Measurements from ENCODE around the gene TCHP.
"Not testable (repeated sequence)": the region's sequence is repeated elsewhere in the genome, so short reads cannot be mapped to it uniquely, and the experiment has no call there.

The TCHP gene

GRCh38 chr12:109899783-109900751 lies at the start of gene TCHP:
TCHP (plus strand) TSS chr12:109900274; CDS start chr12:109903027, 2,753 bp downstream.
- peak; percentile 84 for DNase-seq (ENCODE audit: low spot score)
- FAIRE-seq = no peak

- not testable (repeated sequence) for DNase-seq (ENCODE audit: low spot score); FAIRE-seq
Measured at GRCh38 chr12:109850518-109850917, 49.6 kb upstream of the TCHP start.

GRCh38 chr12:109855377-109855776 lies 44.7 kb upstream of the TCHP start:
- DNase-seq (ENCODE audit: low spot score) (no peak), FAIRE-seq (no peak)

GRCh38 chr12:109857715-109858114 lies 42.4 kb upstream of the TCHP start:
- FAIRE-seq (no peak), DNase-seq (ENCODE audit: low spot score) (no peak)

GRCh38 chr12:109858764-109859163 lies 41.3 kb upstream of the TCHP start:
- no peak for DNase-seq (ENCODE audit: low spot score)

GRCh38 chr12:109860977-109861376 lies 39.1 kb upstream of the TCHP start:
- no peak for DNase-seq (ENCODE audit: low spot score)

More at GRCh38 chr12:109858764-109859163, 41.3 kb upstream of the TCHP start:
- FAIRE-seq = no peak

GRCh38 chr12:109861689-109862314 lies 38.3 kb upstream of the TCHP start:
- DNase-seq (ENCODE audit: low spot score) (no peak), FAIRE-seq (no peak)

More at GRCh38 chr12:109860977-109861376, 39.1 kb upstream of the TCHP start:
- FAIRE-seq = no peak

GRCh38 chr12:109862491-109862890 lies 37.6 kb upstream of the TCHP start:
- not testable (repeated sequence) for FAIRE-seq

GRCh38 chr12:109863847-109864712 lies 36.0 kb upstream of the TCHP start:
- FAIRE-seq (no peak), DNase-seq (ENCODE audit: low spot score) (no peak)

More at GRCh38 chr12:109862491-109862890, 37.6 kb upstream of the TCHP start:
- DNase-seq (ENCODE audit: low spot score) = not testable (repeated sequence)

- no peak for DNase-seq (ENCODE audit: low spot score)
- FAIRE-seq = no peak
Measured at GRCh38 chr12:109864916-109865315, 35.2 kb upstream of the TCHP start.

GRCh38 chr12:109868182-109869051 lies 31.7 kb upstream of the TCHP start:
- FAIRE-seq = no peak

GRCh38 chr12:109870648-109871047 lies 29.4 kb upstream of the TCHP start:
- no peak for FAIRE-seq
- DNase-seq (ENCODE audit: low spot score) = no peak

More at GRCh38 chr12:109868182-109869051, 31.7 kb upstream of the TCHP start:
- no peak for DNase-seq (ENCODE audit: low spot score)

GRCh38 chr12:109871668-109872314 lies 28.3 kb upstream of the TCHP start:
- DNase-seq (ENCODE audit: low spot score) (no peak), FAIRE-seq (no peak)

- DNase-seq (ENCODE audit: low spot score) (no peak), FAIRE-seq (no peak)
Measured at GRCh38 chr12:109873653-109874052, 26.4 kb upstream of the TCHP start.

GRCh38 chr12:109875572-109876131 lies 24.4 kb upstream of the TCHP start:
- no peak for DNase-seq (ENCODE audit: low spot score)
- no peak for FAIRE-seq

GRCh38 chr12:109876406-109876805 lies 23.7 kb upstream of the TCHP start:
- FAIRE-seq = no peak
- no peak for DNase-seq (ENCODE audit: low spot score)

- no peak for FAIRE-seq
- DNase-seq (ENCODE audit: low spot score) = no peak
Measured at GRCh38 chr12:109877504-109878246, 22.4 kb upstream of the TCHP start.

GRCh38 chr12:109878247-109878625 lies 21.8 kb upstream of the TCHP start:
- DNase-seq (ENCODE audit: low spot score) = no peak
- FAIRE-seq = no peak

GRCh38 chr12:109878749-109879148 lies 21.3 kb upstream of the TCHP start:
- DNase-seq (ENCODE audit: low spot score) = no peak
- no peak for FAIRE-seq
